DOHH2 (cell line): ENCODE data around the gene PRDM1.

Experiments
- EZH2phosphoT487 ChIP-seq: fragments of 200-600 bp; sonication (generic); IDR thresholded peaks from 2 replicates; pipeline ENCODE4 v1.6.1; 2017; ENCODE audit warnings: borderline replicate concordance, mild to moderate bottlenecking, antibody characterized with exemption, low read length, moderate library complexity, mixed read lengths
- TF ChIP-seq, protein P1 (sequence below): fragments of 200-600 bp; sonication (generic); IDR thresholded peaks from one replicate; pipeline ENCODE4 v1.5.1; 2014; ENCODE audit warnings: antibody characterized with exemption, mild to moderate bottlenecking, low read depth, low read length; ENCODE audit not compliant: poor library complexity, severe bottlenecking

DNA sequence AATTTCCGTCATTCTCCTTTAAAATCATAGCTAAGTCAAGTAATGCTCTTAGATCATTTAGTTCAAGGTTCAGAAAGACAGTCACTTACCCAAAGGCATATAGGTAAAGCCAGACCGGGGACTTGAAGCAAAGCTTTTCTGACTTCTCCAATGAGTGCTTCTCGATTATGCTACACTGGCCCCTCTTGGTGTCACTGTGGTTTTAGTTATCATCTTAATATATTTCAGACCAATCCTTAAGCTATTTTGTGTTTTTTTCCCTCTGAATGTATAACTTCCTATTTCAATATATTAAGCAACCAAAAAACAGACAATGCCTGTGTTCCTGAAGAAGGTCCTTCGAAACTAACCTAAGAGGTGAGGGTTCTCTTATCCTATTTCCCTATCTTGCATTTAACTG, 3.9 kb downstream of the PRDM1 start:
- TF ChIP-seq, protein P1, sequence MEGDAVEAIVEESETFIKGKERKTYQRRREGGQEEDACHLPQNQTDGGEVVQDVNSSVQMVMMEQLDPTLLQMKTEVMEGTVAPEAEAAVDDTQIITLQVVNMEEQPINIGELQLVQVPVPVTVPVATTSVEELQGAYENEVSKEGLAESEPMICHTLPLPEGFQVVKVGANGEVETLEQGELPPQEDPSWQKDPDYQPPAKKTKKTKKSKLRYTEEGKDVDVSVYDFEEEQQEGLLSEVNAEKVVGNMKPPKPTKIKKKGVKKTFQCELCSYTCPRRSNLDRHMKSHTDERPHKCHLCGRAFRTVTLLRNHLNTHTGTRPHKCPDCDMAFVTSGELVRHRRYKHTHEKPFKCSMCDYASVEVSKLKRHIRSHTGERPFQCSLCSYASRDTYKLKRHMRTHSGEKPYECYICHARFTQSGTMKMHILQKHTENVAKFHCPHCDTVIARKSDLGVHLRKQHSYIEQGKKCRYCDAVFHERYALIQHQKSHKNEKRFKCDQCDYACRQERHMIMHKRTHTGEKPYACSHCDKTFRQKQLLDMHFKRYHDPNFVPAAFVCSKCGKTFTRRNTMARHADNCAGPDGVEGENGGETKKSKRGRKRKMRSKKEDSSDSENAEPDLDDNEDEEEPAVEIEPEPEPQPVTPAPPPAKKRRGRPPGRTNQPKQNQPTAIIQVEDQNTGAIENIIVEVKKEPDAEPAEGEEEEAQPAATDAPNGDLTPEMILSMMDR: no peak
- TF ChIP-seq EZH2phosphoT487: no peak
